Measurements from ENCODE around the gene C16orf89. TPM values are rescaled to one million over a fixed set of nuclear protein-coding genes. Genes with fewer than 3 reads are reported as not detected.

Gene C16orf89
- 1.2 and 2.1 TPM in 2 replicates for total RNA-seq

GRCh38 chr16:5065813-5066212 is at the start of gene C16orf89:
TSS of gene C16orf89 (minus strand) at chr16:5065956. CDS start at chr16:5065908, 48 bp downstream.

DNA sequence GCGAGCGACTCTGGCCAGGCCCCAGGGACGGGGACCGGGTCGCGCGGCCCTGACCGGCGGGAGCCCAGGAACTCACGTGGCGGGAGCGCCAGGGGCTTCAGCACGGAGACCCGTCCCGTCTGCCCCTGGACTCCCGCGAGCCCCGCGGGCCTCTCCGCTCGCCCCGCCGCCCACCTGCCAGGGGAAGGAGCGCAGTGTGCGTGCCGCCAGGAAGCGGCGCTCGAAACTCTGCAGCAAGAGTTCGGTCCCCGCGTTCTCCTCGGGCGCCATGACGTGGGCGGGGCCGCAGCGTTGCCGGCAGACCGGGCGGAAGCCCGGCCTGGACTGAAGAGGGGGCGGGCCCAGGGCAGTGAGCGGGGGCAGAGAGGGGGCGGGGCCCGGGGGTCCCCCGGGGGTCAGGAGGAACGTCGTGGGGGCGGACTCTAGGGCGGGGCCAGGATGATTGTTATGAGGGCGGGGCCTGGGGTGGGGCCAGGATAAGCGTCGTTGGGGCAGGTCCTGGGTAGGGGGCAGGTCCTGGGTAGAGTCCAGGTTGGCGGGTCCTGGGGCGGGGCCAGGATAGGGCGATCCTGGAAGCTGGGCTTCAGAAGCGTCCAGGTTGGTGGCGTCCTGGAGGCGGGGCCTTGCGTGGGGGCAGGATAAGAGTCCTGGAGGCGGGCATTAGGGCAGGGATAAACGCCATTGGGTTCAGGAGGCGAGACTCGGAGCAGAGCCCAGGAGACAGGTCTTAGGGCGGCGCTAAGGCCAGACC is 31.9 kb upstream of the C16orf89 start, which contains the start of gene EEF2KMT:
Gene EEF2KMT, minus strand, starts transcription at position 326 of the 751 bp plus-strand sequence. Its CDS starts 56 bp downstream, at position 270.

GRCh38 chr16:5071681-5072333 is 6.1 kb upstream of the C16orf89 start, which contains the start of gene ALG1:
TSS of gene ALG1 (plus strand) at chr16:5071843. CDS start at chr16:5071850, 7 bp downstream.

DNA sequence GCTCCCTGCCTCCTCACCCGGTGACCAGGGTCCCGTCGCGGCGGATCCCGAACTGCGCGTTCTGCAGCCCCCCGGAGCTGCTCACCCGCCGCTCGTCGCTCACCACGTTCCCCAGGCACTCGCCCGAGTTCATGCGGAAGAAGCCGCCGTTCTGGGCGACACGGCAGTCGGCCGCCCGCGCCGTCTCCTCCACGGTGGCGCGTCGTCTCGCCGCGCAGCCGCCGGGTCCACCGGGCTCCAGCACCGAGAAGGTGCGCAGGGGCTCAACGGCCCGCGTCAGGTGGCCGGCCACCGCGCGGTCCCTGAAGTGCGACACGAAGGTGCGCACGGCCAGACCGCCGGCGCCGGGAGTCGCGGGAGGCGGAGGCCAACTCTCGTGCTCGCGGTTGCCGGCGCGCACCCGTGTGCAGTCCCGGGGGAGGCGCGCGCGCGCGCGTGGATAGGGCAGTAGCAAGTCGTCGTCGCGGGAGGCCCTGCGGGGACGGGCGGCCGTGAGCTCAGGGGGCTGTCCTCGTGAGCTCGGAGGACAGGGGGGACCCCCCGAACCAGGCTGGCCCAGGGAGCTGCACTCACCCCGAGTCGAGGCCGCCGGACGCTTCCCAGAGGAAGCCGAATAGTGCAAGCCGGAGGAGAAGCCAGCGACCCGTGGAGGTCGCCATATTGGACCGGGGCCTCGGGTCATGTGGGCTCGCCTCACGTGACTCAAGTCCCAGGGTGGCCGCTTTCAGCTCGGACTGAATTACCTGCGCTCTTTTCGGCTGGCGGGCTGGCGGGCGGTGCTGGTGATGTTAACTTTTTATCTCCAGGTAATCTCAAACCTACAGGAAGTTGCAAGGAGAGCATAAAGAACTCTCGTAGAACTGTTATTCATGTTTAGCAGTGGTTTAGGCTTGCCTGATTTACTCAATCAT is 32.2 kb downstream of the C16orf89 start, which contains the start of gene NAGPA:
Gene NAGPA, minus strand, starts transcription at position 680 of the 911 bp plus-strand sequence. Its CDS starts 21 bp downstream, at position 659.

Other genes starting within 250 kb of the C16orf89 start
- gene GLYR1, start 218.7 kb downstream of the C16orf89 start, total RNA-seq, result 56.5 and 57.8 TPM in 2 replicates
- 32.9 and 33.4 TPM in 2 replicates for gene UBN1, start 218.5 kb downstream of the C16orf89 start, total RNA-seq
- 0.47 and 0.64 TPM in 2 replicates for gene PPL, start 128.8 kb downstream of the C16orf89 start, total RNA-seq
- not detected in 2 replicates for gene SEC14L5, start 107.6 kb downstream of the C16orf89 start, total RNA-seq
- 56.2 and 82.2 TPM in 2 replicates for gene NAGPA, start 32.0 kb downstream of the C16orf89 start, total RNA-seq
- gene ALG1, start 5.9 kb upstream of the C16orf89 start, total RNA-seq, result 44.7 and 50.3 TPM in 2 replicates
- 16.0 and 21.0 TPM in 2 replicates for gene EEF2KMT, start 31.8 kb upstream of the C16orf89 start, total RNA-seq

All from mammary microvascular endothelial cell (primary cell).